Sigmoid colon (tissue), 4 donors: ENCODE measurements around the gene OXT.

Source experiments
- POLR2A ChIP-seq, 2 donors: fragments of 450-650 bp; IDR thresholded peaks; one replicate each; pipeline ENCODE4 v1.6.1; 2016; ENCODE audit warnings: antibody characterized with exemption in 2 of 2, mild to moderate bottlenecking in 2 of 2, moderate library complexity in 2 of 2
- POLR2AphosphoS5 ChIP-seq, 4 donors: sonication (generic); formaldehyde crosslinking; IDR thresholded peaks; one replicate each; pipeline ENCODE4 v1.6.1; 2017; ENCODE audit warnings: antibody characterized with exemption in 4 of 4
- TF ChIP-seq, protein P1 (sequence below), 4 experiments: fragments of 450-650 bp in 3 of 4; fragments of 200-600 bp in 1 of 4; IDR thresholded peaks; one replicate each; pipeline ENCODE4 v1.5.1; 2016 to 2019; ENCODE audit warnings: antibody characterized with exemption in 4 of 4, mild to moderate bottlenecking in 3 of 4, moderate library complexity in 2 of 4

DNA sequence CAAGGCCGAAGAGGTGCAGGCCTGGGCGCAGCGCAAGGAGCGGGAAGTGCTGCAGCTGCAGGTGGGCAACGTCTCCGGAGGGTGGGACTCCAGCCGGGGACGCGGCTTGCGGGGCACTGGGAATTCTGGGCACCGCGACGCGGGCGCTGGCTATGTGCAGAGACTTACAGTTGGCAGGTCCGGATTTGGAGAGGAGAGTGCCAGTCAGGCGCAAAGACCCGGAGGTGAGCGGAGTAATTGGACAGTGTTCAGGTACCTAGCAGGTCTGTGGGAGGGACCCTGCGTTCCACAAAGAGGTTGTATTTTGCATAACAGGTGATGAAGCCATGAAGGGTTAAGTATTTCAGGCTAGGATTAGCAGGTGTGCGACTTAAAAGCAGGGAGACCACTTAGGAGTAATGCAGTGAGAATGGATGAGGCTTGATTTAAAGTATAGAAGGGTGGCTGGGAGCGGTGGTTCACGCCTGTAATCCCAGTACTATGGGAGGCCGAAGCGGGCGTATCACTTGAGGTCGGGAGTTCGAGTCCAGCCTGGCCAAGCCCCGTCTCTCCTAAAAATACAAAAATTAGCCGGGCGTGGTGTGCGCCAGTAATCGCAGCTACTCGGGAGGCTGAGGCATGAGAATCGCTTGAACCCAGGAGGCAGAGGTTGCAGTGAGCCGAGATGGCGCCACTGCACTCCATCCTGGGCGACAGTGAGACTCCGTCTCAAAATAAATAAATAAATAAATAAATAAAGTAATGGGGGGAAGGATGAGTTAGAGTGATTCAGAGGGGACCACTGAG lies 24.6 kb upstream of the OXT start:
- TF ChIP-seq, protein P1, sequence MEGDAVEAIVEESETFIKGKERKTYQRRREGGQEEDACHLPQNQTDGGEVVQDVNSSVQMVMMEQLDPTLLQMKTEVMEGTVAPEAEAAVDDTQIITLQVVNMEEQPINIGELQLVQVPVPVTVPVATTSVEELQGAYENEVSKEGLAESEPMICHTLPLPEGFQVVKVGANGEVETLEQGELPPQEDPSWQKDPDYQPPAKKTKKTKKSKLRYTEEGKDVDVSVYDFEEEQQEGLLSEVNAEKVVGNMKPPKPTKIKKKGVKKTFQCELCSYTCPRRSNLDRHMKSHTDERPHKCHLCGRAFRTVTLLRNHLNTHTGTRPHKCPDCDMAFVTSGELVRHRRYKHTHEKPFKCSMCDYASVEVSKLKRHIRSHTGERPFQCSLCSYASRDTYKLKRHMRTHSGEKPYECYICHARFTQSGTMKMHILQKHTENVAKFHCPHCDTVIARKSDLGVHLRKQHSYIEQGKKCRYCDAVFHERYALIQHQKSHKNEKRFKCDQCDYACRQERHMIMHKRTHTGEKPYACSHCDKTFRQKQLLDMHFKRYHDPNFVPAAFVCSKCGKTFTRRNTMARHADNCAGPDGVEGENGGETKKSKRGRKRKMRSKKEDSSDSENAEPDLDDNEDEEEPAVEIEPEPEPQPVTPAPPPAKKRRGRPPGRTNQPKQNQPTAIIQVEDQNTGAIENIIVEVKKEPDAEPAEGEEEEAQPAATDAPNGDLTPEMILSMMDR (IDR thresholded peaks at IDR 0.05): no peak
- TF ChIP-seq POLR2A (IDR thresholded peaks at IDR 0.05) (no peak), POLR2AphosphoS5 (IDR thresholded peaks at IDR 0.05) (no peak)
